Neural cell (in vitro differentiated cells): ENCODE data around the gene ZNF841. TPM values are rescaled to one million over a fixed set of nuclear protein-coding genes. Genes with fewer than 3 reads are reported as not detected.

Experiments used
- H2AFZ ChIP-seq: fragments of 200-600, 300-800 bp; sonication (generic), shearing (Covaris generic); 2 replicates; pipeline ENCODE4 v1.6.0; 2014; ENCODE audit warnings: low read depth, mild to moderate bottlenecking, antibody characterized with exemption, low read length, moderate library complexity
- H3F3A ChIP-seq: fragments of 200-600 bp; shearing (Covaris generic); 2 replicates; pipeline ENCODE4 v1.6.1; 2016; ENCODE audit warnings: mild to moderate bottlenecking, moderate library complexity, mixed read lengths, antibody characterized with exemption, low read length; ENCODE audit not compliant: insufficient read depth, poor library complexity, severe bottlenecking
- H3K27ac ChIP-seq: fragments of 200-600, 300-800 bp; sonication (generic), shearing (Covaris generic); 2 replicates; pipeline ENCODE4 v1.5.1; 2014; ENCODE audit warnings: mild to moderate bottlenecking, low read length, moderate library complexity
- H3K27me3 ChIP-seq: fragments of 300-800, 200-600 bp; sonication (generic), shearing (Covaris generic); 2 replicates; pipeline ENCODE4 v1.6.0; 2014; ENCODE audit warnings: mild to moderate bottlenecking, low read depth, low read length, moderate library complexity; ENCODE audit not compliant: insufficient read depth
- H3K36me3 ChIP-seq: fragments of 300-800, 200-600 bp; sonication (generic), shearing (Covaris generic); 2 replicates; pipeline ENCODE4 v1.5.1; 2014; ENCODE audit warnings: mild to moderate bottlenecking, antibody characterized with exemption, low read length, moderate library complexity; ENCODE audit not compliant: insufficient read depth
- H3K4me2 ChIP-seq: fragments of 300-800, 200-600 bp; sonication (generic), shearing (Covaris generic); 2 replicates; pipeline ENCODE4 v1.6.0; 2014; ENCODE audit warnings: mild to moderate bottlenecking, low read length
- H3K4me3 ChIP-seq: fragments of 300-800, 200-600 bp; sonication (generic), shearing (Covaris generic); 2 replicates; pipeline ENCODE4 v1.5.1; 2014; ENCODE audit warnings: mild to moderate bottlenecking, low read length, moderate library complexity
- H3K79me2 ChIP-seq: fragments of 200-600 bp; shearing (Covaris generic); replicated peaks from 2 replicates; pipeline ENCODE4 v1.6.0; 2014; ENCODE audit warnings: mild to moderate bottlenecking, low read length, moderate library complexity; ENCODE audit not compliant: insufficient read depth
- H3K9ac ChIP-seq: fragments of 300-800, 200-600 bp; sonication (generic), shearing (Covaris generic); 2 replicates; pipeline ENCODE4 v1.6.1; 2016; ENCODE audit warnings: mild to moderate bottlenecking, low read length, mixed read lengths
- H3K9me2 ChIP-seq: fragments of 200-600 bp; shearing (Covaris generic); 2 replicates; pipeline ENCODE4 v1.6.1; 2016; ENCODE audit warnings: mild to moderate bottlenecking, low read length, mixed read lengths; ENCODE audit not compliant: insufficient read depth
- H3K9me3 ChIP-seq: fragments of 200-600, 300-800 bp; sonication (generic), shearing (Covaris generic); 2 replicates; pipeline ENCODE4 v1.6.1; 2016; ENCODE audit warnings: mild to moderate bottlenecking, mixed run types, low read length, moderate library complexity, mixed read lengths
- H4K20me1 ChIP-seq: fragments of 200-600 bp; shearing (Covaris generic); 2 replicates; pipeline ENCODE4 v1.6.1; 2016; ENCODE audit warnings: mild to moderate bottlenecking, mixed run types; ENCODE audit not compliant: insufficient read depth
- CTCF ChIP-seq: fragments of 450-650 bp; IDR thresholded peaks from 2 replicates; pipeline ENCODE4 v1.5.1; 2014; ENCODE audit warnings: antibody characterized with exemption, mild to moderate bottlenecking, moderate library complexity; ENCODE audit not compliant: poor library complexity, severe bottlenecking
- EP300 ChIP-seq: fragments of 450-650 bp; conservative IDR thresholded peaks from 2 replicates; pipeline ENCODE4 v1.6.1; 2014; ENCODE audit warnings: antibody characterized with exemption, mild to moderate bottlenecking, moderate library complexity; ENCODE audit not compliant: poor library complexity, severe bottlenecking
- EZH2 ChIP-seq: fragments of 200-600, 300-800 bp; shearing (Covaris generic), sonication (generic); IDR thresholded peaks from 2 replicates; pipeline ENCODE4 v1.6.1; 2014; ENCODE audit warnings: antibody characterized with exemption, low read length, borderline replicate concordance, mild to moderate bottlenecking; ENCODE audit not compliant: insufficient read depth, poor library complexity, severe bottlenecking
- MXI1 ChIP-seq: fragments of 450-650 bp; conservative IDR thresholded peaks from 2 replicates; pipeline ENCODE4 v1.6.1; 2014; ENCODE audit warnings: antibody characterized with exemption, mild to moderate bottlenecking; ENCODE audit not compliant: poor library complexity, severe bottlenecking
- POLR2AphosphoS5 ChIP-seq: IDR thresholded peaks from 2 replicates; pipeline ENCODE4 v1.6.1; 2012
- RAD21 ChIP-seq: fragments of 450-650 bp; conservative IDR thresholded peaks from 2 replicates; pipeline ENCODE4 v1.6.1; 2014; ENCODE audit warnings: antibody characterized with exemption, mild to moderate bottlenecking, moderate library complexity
- REST ChIP-seq: IDR thresholded peaks from 2 replicates; pipeline ENCODE4 v1.6.1; 2012; ENCODE audit warnings: borderline replicate concordance
- SMC3 ChIP-seq: fragments of 450-650 bp; conservative IDR thresholded peaks from 2 replicates; pipeline ENCODE4 v1.6.1; 2014; ENCODE audit warnings: antibody characterized with exemption, mild to moderate bottlenecking, moderate library complexity; ENCODE audit not compliant: poor library complexity
- TAF1 ChIP-seq: IDR thresholded peaks from 2 replicates; pipeline ENCODE4 v1.6.1; 2012; ENCODE audit warnings: low read depth
- polyA plus RNA-seq: library from polyadenylated mRNA; depleted of rRNA; stranded (reverse); fragments of >200 nt; gene quantifications from 2 replicates; pipeline ENCODE4 v1.2.3, GENCODE V29; 2014

Gene ZNF841
- polyA plus RNA-seq, 1 donor from 2014 or later: 27.5 TPM

DNA sequence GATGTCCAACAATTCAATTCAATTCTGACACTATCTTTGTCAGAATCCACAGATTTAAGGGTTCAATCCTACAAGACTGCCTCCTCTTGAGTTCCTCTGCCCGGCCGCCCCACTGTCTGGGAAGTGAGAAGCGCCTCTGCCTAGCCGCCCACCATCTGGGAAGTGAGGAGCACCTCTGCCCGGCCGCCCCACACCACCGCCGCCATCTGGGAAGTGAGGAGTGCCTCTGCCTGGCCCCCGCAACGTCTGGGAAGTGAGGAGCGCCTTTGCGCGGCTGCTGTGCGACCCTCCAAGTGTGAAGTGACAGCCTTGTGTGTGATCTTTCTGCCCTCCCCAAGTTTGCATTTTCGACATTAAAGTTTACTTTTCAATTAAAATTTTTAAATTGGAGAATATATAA, 73.4 kb downstream of the ZNF841 start:
- Histone ChIP-seq H3K4me2 (no peak overlapping the region), H3K4me3 (no peak overlapping the region), H3F3A (no peaks in the 10 kb centered on the region), H4K20me1 (no peaks in the 10 kb centered on the region), H3K79me2 (peaks cover 10% of the 10 kb centered on the region), H3K27ac (no peak overlapping the region), H3K9me3 (no peaks in the 10 kb centered on the region), H3K9me2 (no peaks in the 10 kb centered on the region), H3K9ac (no peak overlapping the region), H3K27me3 (no peaks in the 10 kb centered on the region), H2AFZ (no peak overlapping the region), H3K36me3 (peaks cover 38% of the 10 kb centered on the region)
- TF ChIP-seq REST (no peak), EP300 (no peak), CTCF (no peak), SMC3 (no peak), RAD21 (no peak), EZH2 (no peak), MXI1 (no peak), POLR2AphosphoS5 (no peak), TAF1 (no peak)

DNA sequence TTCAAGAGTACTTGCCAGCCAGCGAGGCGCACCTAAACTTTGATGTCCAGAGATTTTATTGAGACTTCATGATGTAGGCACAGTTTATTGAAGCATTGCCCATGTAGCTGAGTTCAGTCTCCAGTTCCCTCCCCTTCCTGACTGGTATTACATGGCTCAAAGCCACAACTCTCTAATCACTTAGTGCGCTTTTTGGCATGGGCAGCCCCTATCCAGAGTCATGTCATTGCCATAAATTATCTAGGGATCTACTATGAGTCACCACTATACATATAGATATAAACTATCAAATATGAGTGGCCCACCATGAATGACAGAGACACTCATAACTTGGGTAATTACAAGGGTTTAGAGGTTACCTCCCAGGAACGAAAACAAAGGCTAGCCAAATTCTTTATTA, 75.1 kb downstream of the ZNF841 start:
- no peak overlapping the region for H3K4me2 ChIP-seq
- no peaks in the 10 kb centered on the region for H3K9me2 ChIP-seq
- no peaks in the 10 kb centered on the region for H4K20me1 ChIP-seq
- no peak overlapping the region for H3K4me3 ChIP-seq
- no peaks in the 10 kb centered on the region for H3K27me3 ChIP-seq
- no peak overlapping the region for H3K27ac ChIP-seq
- TF ChIP-seq TAF1 (no peak), EZH2 (no peak), MXI1 (no peak), CTCF (no peak), RAD21 (no peak), EP300 (no peak), POLR2AphosphoS5 (no peak), SMC3 (no peak), REST (no peak)
- no peak overlapping the region for H3K9ac ChIP-seq
- H3F3A ChIP-seq: no peaks in the 10 kb centered on the region
- no peak overlapping the region for H2AFZ ChIP-seq
- H3K36me3 ChIP-seq: peaks cover 50% of the 10 kb centered on the region
- peaks cover 4% of the 10 kb centered on the region for H3K79me2 ChIP-seq
- no peaks in the 10 kb centered on the region for H3K9me3 ChIP-seq
